ENCODE measurements around the gene CCDC194. TPM values are rescaled to one million over a fixed set of nuclear protein-coding genes. Genes with fewer than 3 reads are reported as not detected.

Gene CCDC194
- total and polyA plus RNA-seq, 4 donors, result 0.12 to 0.50 TPM; not detected in 2

- Histone ChIP-seq H3K27me3 (ENCODE audit: control insufficient read depth in 4 of 4, insufficient read depth in 4 of 4, low read length in 3 of 4) (no peaks in the 10 kb centered on the region), H3K4me1 (ENCODE audit: control insufficient read depth in 4 of 4, insufficient read depth in 4 of 4, low read length in 3 of 4) (peaks cover 0 to 7% (median 5%) of the 10 kb centered on the region in 4 donors), H3K4me3 (ENCODE audit: low read depth in 1 of 3, low read length in 3 of 3) (no peak overlapping the region), H3K9ac (ENCODE audit: low read depth in 1 of 2, low read length in 2 of 2) (no peak overlapping the region), H3K27ac (ENCODE audit: low read depth in 1 of 2, low read length in 2 of 2) (no peak overlapping the region), H3K36me3 (ENCODE audit: control insufficient read depth in 4 of 4, insufficient read depth in 3 of 4, low read depth in 1 of 4, low read length in 3 of 4) (peaks cover 2 to 12% (median 6%) of the 10 kb centered on the region in 4 donors), H3K9me3 (ENCODE audit: control insufficient read depth in 4 of 4, low read length in 3 of 4) (no peaks in the 10 kb centered on the region)
- no peak for TF ChIP-seq HNF4G (IDR thresholded peaks at IDR 0.05)
- DNase-seq (ENCODE audit: low spot score), result no peak
- 68% methylated on average over 6 of the region's 6 CpGs for WGBS
These were observed 21.1 kb upstream of the CCDC194 start for GRCh38 chr19:17415121-17415520.

GRCh38 chr19:17414097-17414496 is 20.1 kb upstream of the CCDC194 start:
- Histone ChIP-seq H3K9me3 (ENCODE audit: control insufficient read depth in 4 of 4, low read length in 3 of 4) (no peaks in the 10 kb centered on the region), H3K9ac (ENCODE audit: low read depth in 1 of 2, low read length in 2 of 2) (no peak overlapping the region), H3K4me1 (ENCODE audit: control insufficient read depth in 4 of 4, insufficient read depth in 4 of 4, low read length in 3 of 4) (peaks cover 0 to 3% (median 3%) of the 10 kb centered on the region in 4 donors), H3K36me3 (ENCODE audit: control insufficient read depth in 4 of 4, insufficient read depth in 3 of 4, low read depth in 1 of 4, low read length in 3 of 4) (peaks cover 2 to 12% (median 6%) of the 10 kb centered on the region in 4 donors), H3K27me3 (ENCODE audit: control insufficient read depth in 4 of 4, insufficient read depth in 4 of 4, low read length in 3 of 4) (no peaks in the 10 kb centered on the region), H3K27ac (ENCODE audit: low read depth in 1 of 2, low read length in 2 of 2) (no peak overlapping the region), H3K4me3 (ENCODE audit: low read depth in 1 of 3, low read length in 3 of 3) (no peak overlapping the region)
- 82% methylated on average over 8 of the region's 8 CpGs for WGBS
- TF ChIP-seq RAD21 (IDR thresholded peaks at IDR 0.05), result no peak
- TF ChIP-seq REST (IDR thresholded peaks at IDR 0.05), result no peak
- no peak for TF ChIP-seq RXRA (IDR thresholded peaks at IDR 0.05)
- TF ChIP-seq SP1 (IDR thresholded peaks at IDR 0.05), result no peak
- no peak for TF ChIP-seq ZBTB33 (IDR thresholded peaks at IDR 0.05)
- no peak for TF ChIP-seq JUND (IDR thresholded peaks at IDR 0.05)
- TF ChIP-seq EGR1 (IDR thresholded peaks at IDR 0.05; ENCODE audit: low read depth in 2 of 2), result no peak
- no peak for TF ChIP-seq ATF3 (IDR thresholded peaks at IDR 0.05)
- no peak for TF ChIP-seq NR2F2 (IDR thresholded peaks at IDR 0.05)
- TF ChIP-seq MAX (IDR thresholded peaks at IDR 0.05), result no peak
- TF ChIP-seq FOXA1 (IDR thresholded peaks at IDR 0.05), result no peak
- TF ChIP-seq HNF4G (IDR thresholded peaks at IDR 0.05), result no peak
- no peak for DNase-seq (ENCODE audit: low spot score)

GRCh38 chr19:17411801-17412200 is 17.8 kb upstream of the CCDC194 start:
- Histone ChIP-seq H3K9me3 (ENCODE audit: control insufficient read depth in 4 of 4, low read length in 3 of 4) (no peaks in the 10 kb centered on the region), H3K4me3 (ENCODE audit: low read depth in 1 of 3, low read length in 3 of 3) (no peak overlapping the region), H3K4me1 (ENCODE audit: control insufficient read depth in 4 of 4, insufficient read depth in 4 of 4, low read length in 3 of 4) (peaks cover 0 to 4% (median 3%) of the 10 kb centered on the region in 4 donors), H3K27ac (ENCODE audit: low read depth in 1 of 2, low read length in 2 of 2) (peak overlapping the region in 1 of 2 donors; percentile 20), H3K9ac (ENCODE audit: low read depth in 1 of 2, low read length in 2 of 2) (no peak overlapping the region), H3K36me3 (ENCODE audit: control insufficient read depth in 4 of 4, insufficient read depth in 3 of 4, low read depth in 1 of 4, low read length in 3 of 4) (peaks cover 2 to 12% (median 6%) of the 10 kb centered on the region in 4 donors), H3K27me3 (ENCODE audit: control insufficient read depth in 4 of 4, insufficient read depth in 4 of 4, low read length in 3 of 4) (no peaks in the 10 kb centered on the region)
- DNase-seq (ENCODE audit: low spot score), result no peak
- WGBS, result 78% methylated on average over 11 of the region's 11 CpGs
- no peak for TF ChIP-seq MAX (IDR thresholded peaks at IDR 0.05)
- no peak for TF ChIP-seq RXRA (IDR thresholded peaks at IDR 0.05)
- TF ChIP-seq SP1 (IDR thresholded peaks at IDR 0.05), result no peak
- no peak for TF ChIP-seq HNF4A (conservative IDR thresholded peaks at IDR 0.05)
- TF ChIP-seq CTCF (IDR thresholded peaks at IDR 0.05; ENCODE audit: low read depth, low read length, missing input control), result no peak
- TF ChIP-seq YY1 (IDR thresholded peaks at IDR 0.05), result no peak
- no peak for TF ChIP-seq ZBTB33 (IDR thresholded peaks at IDR 0.05)
- TF ChIP-seq JUND (IDR thresholded peaks at IDR 0.05), result no peak
- no peak for TF ChIP-seq NR2F2 (IDR thresholded peaks at IDR 0.05)
- TF ChIP-seq RAD21 (IDR thresholded peaks at IDR 0.05), result no peak
- no peak for TF ChIP-seq FOXA1 (IDR thresholded peaks at IDR 0.05)
- no peak for TF ChIP-seq EGR1 (IDR thresholded peaks at IDR 0.05; ENCODE audit: low read depth in 2 of 2)
- TF ChIP-seq TAF1 (conservative IDR thresholded peaks at IDR 0.05), result no peak
- TF ChIP-seq FOXA2 (IDR thresholded peaks at IDR 0.05), result no peak
- TF ChIP-seq GABPA (IDR thresholded peaks at IDR 0.05 in 1 of 2, conservative IDR thresholded peaks at IDR 0.05 in 1 of 2), result no peak
